Colonic mucosa (tissue), 4 donors: ENCODE measurements around the gene UBFD1. TPM values are rescaled to one million over a fixed set of nuclear protein-coding genes. Genes with fewer than 3 reads are reported as not detected.

Experiments
- DNase-seq: peaks from one replicate; pipeline ENCODE4 v3.0.0-alpha.2; 2020
- H3K27ac ChIP-seq: fragments of 200-600 bp; one replicate; pipeline ENCODE4 v1.8.0; 2021
- H3K27me3 ChIP-seq: fragments of 200-600 bp; one replicate; pipeline ENCODE4 v1.8.0; 2021
- H3K36me3 ChIP-seq: fragments of 200-600 bp; one replicate; pipeline ENCODE4 v1.8.0; 2021
- H3K4me1 ChIP-seq: fragments of 200-600 bp; one replicate; pipeline ENCODE4 v1.8.0; 2021; ENCODE audit warnings: mild to moderate bottlenecking
- H3K4me3 ChIP-seq: fragments of 200-600 bp; one replicate; pipeline ENCODE4 v1.8.0; 2021
- H3K9ac ChIP-seq, 2 donors: one replicate each; pipeline ENCODE4 v1.7.0; 2013; ENCODE audit warnings: control low read depth in 2 of 2, low read depth in 2 of 2, low read length in 2 of 2
- H3K9me3 ChIP-seq: fragments of 200-600 bp; one replicate; pipeline ENCODE4 v1.8.0; 2021
- intact Hi-C: fragments of 100-400 bp; cut with DNase I; formaldehyde crosslinking; loops from one replicate; pipeline ENCODE4 v1.14.1; 2022
- total RNA-seq, 2 donors: library from RNA; stranded (reverse); fragmentation: NEBNext Ultra II Directional in 1 of 2; extraction: Animal tissue kit (Norgen Biotek cat#: 25700) in 1 of 2; gene quantifications; one replicate each; pipeline ENCODE4 v1.2.1, GENCODE V29; 2021
- TF ChIP-seq, protein P1 (sequence below): fragments of 200-600 bp; IDR thresholded peaks from one replicate; pipeline ENCODE4 v1.8.0; 2022; ENCODE audit warnings: antibody characterized with exemption, mild to moderate bottlenecking
- donor health status: healthy.
- donor health status: DM: no; HTN: no; CAD: no.
- donor health status: DM: no; HTN: no; CAD: no.

Gene UBFD1
- total RNA-seq, 2 donors from 2014 or later: 32.4 to 62.4 TPM

DNA sequence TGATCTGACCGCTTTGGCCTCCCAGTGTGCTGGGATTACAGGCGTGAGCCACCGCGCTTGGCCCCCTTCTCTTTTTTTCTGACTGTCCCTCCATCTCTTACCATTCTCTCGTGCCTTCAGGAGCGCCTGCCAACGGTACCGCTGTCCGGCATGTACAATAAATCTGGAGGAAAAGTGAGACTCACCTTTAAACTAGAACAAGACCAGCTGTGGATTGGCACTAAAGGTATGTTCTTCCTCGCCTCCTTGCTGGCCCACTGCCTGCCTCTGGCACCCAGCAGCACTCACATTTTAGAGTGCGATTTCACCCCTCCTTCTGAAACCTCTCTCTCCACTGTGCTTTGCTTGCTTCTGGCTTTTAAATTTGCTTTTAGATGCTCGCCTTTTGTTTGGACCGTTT lies 5.0 kb downstream of the UBFD1 start:
- Histone ChIP-seq H3K27me3 (no peaks in the 10 kb centered on the region), H3K9ac (no peak overlapping the region), H3K4me1 (no peaks in the 10 kb centered on the region), H3K36me3 (peaks cover 23% of the 10 kb centered on the region), H3K27ac (no peak overlapping the region), H3K4me3 (no peak overlapping the region), H3K9me3 (no peaks in the 10 kb centered on the region)
- DNase-seq: no peak
- TF ChIP-seq, protein P1, sequence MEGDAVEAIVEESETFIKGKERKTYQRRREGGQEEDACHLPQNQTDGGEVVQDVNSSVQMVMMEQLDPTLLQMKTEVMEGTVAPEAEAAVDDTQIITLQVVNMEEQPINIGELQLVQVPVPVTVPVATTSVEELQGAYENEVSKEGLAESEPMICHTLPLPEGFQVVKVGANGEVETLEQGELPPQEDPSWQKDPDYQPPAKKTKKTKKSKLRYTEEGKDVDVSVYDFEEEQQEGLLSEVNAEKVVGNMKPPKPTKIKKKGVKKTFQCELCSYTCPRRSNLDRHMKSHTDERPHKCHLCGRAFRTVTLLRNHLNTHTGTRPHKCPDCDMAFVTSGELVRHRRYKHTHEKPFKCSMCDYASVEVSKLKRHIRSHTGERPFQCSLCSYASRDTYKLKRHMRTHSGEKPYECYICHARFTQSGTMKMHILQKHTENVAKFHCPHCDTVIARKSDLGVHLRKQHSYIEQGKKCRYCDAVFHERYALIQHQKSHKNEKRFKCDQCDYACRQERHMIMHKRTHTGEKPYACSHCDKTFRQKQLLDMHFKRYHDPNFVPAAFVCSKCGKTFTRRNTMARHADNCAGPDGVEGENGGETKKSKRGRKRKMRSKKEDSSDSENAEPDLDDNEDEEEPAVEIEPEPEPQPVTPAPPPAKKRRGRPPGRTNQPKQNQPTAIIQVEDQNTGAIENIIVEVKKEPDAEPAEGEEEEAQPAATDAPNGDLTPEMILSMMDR: no peak
- intact Hi-C loops: no loop called here

DNA sequence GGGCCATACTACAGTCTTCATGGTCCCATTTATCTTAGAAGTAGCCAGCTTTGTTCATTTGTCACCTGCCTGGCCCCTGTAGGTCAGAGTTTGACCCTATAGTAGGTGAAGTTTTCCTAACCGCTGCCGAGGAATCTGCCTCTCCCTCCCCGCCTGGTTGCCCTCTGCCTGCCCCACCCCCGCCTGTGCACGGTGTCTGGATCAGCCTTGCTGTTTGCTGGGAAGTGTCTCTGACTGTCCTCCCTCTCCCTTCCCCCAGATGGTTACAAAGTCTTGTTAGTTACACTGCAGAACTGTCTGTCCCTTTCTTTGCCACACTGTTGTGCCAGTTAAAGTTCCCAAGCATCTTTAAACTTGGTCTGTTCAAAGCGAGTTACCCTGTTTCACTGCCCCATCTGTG lies 5.7 kb downstream of the UBFD1 start:
- Histone ChIP-seq H3K4me3 (no peak overlapping the region), H3K4me1 (no peaks in the 10 kb centered on the region), H3K27ac (no peak overlapping the region), H3K27me3 (no peaks in the 10 kb centered on the region), H3K36me3 (peaks cover 23% of the 10 kb centered on the region), H3K9me3 (no peaks in the 10 kb centered on the region), H3K9ac (no peak overlapping the region)
- no peak for DNase-seq
- TF ChIP-seq, protein P1: no peak
- intact Hi-C loops: no loop called here

DNA sequence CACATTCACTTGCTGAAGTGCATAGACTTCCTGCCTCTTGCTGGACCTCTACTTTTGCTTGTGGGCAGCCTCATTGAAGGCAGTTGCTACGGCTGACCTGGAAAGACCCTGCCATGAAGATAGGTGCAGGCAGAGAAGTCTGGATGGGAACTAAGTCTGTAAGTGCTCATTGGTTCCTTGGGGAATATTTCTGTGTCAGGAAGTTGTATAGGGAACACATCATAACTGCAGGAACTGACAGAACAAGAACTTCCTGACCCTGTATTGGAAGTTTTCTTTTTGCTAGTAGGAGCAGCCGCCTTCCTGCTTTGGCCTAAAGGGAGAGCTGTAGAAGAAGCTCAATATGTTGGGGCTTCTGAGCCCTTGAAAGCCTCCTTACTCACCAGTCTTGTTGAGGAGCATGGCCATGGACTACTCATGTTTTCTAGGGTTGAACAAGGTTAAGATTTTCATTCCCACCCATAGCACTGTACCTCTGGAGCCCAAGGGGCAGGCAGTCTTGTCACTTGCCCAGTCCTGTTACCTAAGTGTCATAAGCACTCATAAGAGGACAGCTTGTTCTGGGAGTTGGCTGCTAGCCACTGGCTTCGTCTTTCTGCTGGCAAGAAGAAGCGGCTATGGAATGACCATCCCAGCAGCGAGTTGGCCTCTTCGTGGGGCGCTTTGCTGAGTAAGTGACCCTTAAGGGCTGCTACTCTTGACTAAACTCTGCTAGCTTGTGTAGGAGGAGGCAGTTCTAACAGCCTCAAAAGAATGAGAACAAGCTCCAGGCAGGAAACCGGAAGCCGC lies 7.2 kb downstream of the UBFD1 start:
- Histone ChIP-seq H3K9me3 (no peaks in the 10 kb centered on the region), H3K27ac (no peak overlapping the region), H3K4me3 (no peak overlapping the region), H3K36me3 (peaks cover 29% of the 10 kb centered on the region), H3K4me1 (no peaks in the 10 kb centered on the region), H3K27me3 (no peaks in the 10 kb centered on the region), H3K9ac (no peak overlapping the region)
- TF ChIP-seq, protein P1: no peak
- no peak for DNase-seq
- intact Hi-C loops: no loop called here

DNA sequence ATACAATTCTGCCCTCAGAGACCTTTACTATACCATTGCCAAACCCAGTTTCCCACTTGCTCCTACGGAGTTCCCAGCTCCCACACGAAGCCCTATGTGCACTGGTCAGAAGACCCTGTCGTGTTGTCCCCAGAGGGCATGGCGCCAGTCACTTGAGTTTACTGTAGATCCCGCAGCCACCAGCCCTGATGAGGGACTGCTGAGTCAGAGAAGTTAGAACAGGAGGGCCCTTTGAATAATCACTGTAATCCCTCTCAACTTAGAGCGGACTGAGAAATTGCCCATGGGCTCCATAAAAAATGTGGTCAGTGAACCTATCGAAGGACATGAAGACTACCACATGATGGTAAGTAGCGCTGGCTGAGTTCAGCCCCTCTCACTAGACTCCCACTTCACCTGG lies 9.2 kb downstream of the UBFD1 start:
- Histone ChIP-seq H3K27ac (no peak overlapping the region), H3K4me1 (no peaks in the 10 kb centered on the region), H3K9me3 (no peaks in the 10 kb centered on the region), H3K9ac (no peak overlapping the region), H3K36me3 (peaks cover 23% of the 10 kb centered on the region), H3K27me3 (no peaks in the 10 kb centered on the region), H3K4me3 (no peak overlapping the region)
- no peak for DNase-seq
- TF ChIP-seq, protein P1: no peak
- intact Hi-C loops: no loop called here

DNA sequence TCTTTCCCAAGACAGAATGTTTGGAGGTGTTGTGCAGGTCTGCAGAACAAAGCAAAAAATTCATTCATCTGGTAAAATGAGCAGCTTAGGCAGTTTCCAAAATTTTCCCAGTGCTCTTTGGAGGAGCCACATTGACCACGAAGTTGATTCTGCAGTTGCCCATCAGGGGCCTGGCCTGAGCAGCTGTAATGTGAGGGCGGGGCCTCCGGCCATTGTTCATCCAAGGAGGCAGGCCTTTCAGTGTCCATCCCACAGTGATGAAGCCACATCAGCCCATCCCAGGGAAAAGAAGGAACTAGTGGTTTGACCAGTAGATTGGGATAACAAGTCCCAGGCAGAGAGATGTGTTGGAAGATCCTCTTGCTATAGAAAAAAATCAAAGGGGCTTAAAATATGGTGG lies 10.1 kb downstream of the UBFD1 start:
- H3K4me1 ChIP-seq: no peaks in the 10 kb centered on the region
- no peak overlapping the region for H3K4me3 ChIP-seq
- H3K36me3 ChIP-seq: peaks cover 23% of the 10 kb centered on the region
- H3K27ac ChIP-seq: no peak overlapping the region
- intact Hi-C loops: no loop called here
- TF ChIP-seq, protein P1: no peak
- no peak overlapping the region for H3K9ac ChIP-seq
- no peaks in the 10 kb centered on the region for H3K27me3 ChIP-seq
- H3K9me3 ChIP-seq: no peaks in the 10 kb centered on the region
- no peak for DNase-seq
